SKM-1 (cell line): ENCODE results near the gene TTC19.
"Not testable (repeated sequence)": the region's sequence is repeated elsewhere in the genome, so short reads cannot be mapped to it uniquely, and the experiment has no call there.

Source experiments
- DNase-seq: peaks from one replicate; lab custom pipeline; 2025; ENCODE audit not compliant: unreplicated experiment; lab: John Stamatoyannopoulos, UW

Gene TTC19

GRCh38 chr17:15972497-15972951 lies 27.1 kb upstream of the TTC19 start:
- no peak for DNase-seq

GRCh38 chr17:15973016-15973415 lies 26.6 kb upstream of the TTC19 start:
- DNase-seq = no peak

- no peak for DNase-seq
Observed at GRCh38 chr17:15973834-15974233, 25.8 kb upstream of the TTC19 start.

- no peak for DNase-seq
Observed at GRCh38 chr17:15977894-15978293, 21.7 kb upstream of the TTC19 start.

GRCh38 chr17:15978606-15979005 lies 21.0 kb upstream of the TTC19 start:
- no peak for DNase-seq

DNA sequence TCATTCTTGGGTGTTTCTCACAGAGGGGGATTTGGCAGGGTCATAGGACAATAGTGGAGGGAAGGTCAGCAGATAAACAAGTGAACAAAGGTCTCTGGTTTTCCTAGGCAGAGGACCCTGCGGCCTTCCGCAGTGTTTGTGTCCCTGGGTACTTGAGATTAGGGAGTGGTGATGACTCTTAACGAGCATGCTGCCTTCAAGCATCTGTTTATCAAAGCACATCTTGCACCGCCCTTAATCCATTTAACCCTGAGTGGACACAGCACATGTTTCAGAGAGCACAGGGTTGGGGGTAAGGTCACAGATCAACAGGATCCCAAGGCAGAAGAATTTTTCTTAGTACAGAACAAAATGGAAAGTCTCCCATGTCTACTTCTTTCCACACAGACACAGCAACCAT lies 20.6 kb upstream of the TTC19 start:
- DNase-seq = not testable (repeated sequence)

- no peak for DNase-seq
Observed at GRCh38 chr17:15981208-15981607, 18.4 kb upstream of the TTC19 start.

DNA sequence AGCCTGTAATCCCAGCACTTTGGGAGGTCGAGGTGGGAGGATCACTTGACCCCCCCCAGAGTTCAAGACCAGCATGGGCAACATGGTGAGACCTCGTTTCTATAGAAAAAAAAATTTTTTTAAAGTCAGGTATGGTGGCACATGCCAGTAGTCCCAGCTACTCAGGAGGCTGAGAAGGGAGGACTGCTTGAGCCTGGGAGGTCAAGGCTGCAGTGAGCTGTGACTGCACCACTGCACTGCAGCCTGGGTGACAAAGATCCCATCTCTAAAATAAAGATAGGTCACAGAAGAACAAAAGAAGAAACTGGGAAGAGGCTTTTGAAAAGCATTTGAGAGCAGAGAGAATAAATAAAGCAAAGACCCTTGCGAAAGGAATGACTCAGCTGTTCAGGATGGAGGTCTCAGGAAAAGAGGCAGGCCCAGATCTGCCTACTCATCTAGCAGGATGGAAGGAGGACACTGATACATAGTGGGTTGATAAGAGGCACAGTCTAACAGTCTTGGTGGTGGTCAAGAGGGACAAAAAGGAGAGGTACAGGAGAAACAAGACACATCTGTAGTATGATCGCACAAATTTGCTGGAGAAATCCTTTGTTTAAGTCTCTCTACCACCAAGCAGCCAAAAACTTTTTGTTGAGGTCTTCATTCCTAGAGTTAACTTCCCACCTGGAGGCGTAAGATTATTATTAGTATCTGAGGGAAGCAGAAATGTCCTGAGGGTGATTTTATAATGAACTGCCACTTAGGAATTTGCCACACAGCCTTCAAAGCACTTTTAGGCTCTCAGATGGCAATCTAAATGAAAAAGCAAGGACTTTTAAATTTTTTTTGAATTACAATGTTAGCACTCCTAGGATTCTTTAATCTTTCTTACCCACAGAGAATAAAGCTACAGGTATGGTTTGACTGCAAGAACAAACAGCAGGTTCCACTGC lies 17.7 kb upstream of the TTC19 start:
- DNase-seq = no peak

GRCh38 chr17:15996322-15996721 lies 3.3 kb upstream of the TTC19 start:
- no peak for DNase-seq

GRCh38 chr17:15998031-15998562 lies 1.5 kb upstream of the TTC19 start:
- no peak for DNase-seq

- DNase-seq = no peak
Observed at GRCh38 chr17:15999974-16000827, 577 bp downstream of the TTC19 start.

DNA sequence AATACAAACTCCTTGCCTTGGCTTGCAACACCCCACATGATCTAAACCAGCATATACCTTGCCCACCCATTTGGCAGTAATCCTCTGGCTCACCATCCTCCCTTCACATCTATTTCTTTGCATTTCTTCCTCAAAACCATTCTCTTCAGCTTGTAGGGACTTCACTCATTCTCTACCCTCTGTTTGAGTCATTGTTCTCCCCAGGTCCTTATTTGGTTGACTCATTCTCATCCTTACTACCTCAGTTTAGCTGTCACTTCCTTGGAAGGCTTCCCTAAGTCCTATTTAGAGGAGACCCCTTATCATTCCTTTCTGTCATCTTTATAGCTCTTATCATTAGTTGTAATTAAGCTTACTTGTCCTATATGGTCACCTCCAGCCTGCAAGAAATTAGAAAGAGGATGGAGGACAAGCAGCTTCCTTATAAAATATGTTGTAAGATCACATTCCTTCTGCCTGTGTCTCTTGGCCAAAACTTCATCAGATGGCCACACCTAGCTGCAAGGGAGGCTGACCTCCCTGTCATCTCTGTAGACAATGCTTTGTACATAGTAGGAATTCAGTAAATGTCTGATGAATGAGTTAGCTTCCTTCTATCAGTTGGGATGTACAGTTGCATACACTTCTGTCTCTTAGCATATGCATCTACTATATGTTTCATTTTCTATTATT lies 1.7 kb downstream of the TTC19 start:
- DNase-seq = no peak

DNA sequence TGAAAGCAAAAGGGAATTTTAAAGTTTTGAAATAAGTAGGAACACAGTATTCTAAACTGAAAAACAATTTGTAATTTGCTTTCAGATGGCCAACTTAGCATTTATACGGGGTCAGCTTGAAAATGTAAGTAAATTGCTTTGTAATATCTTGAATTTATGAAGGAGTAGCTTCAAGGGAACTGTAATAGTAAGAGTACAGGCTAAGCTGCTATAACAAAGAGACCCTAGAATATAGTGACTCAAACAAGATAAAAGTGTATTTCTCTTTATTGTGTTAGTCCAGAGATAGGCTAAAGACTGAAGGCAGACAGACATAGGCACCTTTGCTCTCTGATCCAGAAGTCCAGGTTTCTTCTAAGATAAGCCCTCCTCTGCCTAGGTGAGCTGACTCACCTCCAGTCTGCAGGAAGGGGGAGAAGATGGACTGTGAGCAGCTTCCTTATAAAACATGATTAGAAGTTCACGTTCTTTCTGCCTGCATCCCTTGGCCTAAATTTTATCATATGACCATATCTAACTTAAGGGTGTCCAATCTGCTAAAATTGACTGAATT lies 3.2 kb downstream of the TTC19 start:
- DNase-seq = no peak

DNA sequence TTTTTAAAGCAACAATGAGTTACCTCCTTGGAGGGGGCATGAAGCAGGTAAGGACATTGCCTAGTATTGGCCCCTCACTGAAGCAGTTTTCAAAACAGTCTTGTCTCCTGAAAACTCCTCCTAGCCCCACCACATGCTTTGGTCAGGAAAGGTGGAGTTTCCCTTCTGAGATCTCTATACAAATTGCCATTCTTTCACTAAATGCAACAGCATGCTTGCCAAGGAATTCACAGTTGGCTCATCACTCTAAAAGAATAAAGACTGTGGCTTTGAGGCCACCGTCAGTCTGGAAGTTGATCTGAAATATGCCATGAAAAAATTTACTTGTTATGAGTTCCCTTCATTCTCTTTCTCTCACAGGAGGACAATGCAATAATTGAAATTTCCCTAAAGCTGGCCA lies 4.2 kb downstream of the TTC19 start:
- DNase-seq = no peak

- DNase-seq = no peak
Observed at GRCh38 chr17:16005636-16006035, 6.0 kb downstream of the TTC19 start.

DNA sequence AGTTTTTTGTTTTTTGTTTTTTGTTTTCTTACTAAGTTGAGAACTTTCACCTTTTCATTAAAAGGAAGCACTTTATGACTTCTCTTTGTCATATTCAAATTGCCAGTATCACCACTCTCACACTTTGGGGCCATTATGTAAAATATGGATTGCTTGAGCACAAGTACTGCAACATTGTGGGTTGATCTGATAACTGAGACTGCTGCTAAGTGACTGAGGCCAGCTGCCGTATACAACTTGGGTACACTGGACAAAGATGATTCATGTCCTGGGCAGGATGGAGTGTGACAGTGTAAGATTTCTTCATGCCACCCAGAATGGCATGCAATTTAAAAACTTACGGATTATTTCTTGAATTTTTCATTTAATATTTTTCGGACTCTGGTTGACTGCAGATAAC lies 7.8 kb downstream of the TTC19 start:
- DNase-seq = no peak

GRCh38 chr17:16013943-16014407 lies 14.4 kb downstream of the TTC19 start:
- DNase-seq = no peak

- DNase-seq = no peak
Observed at GRCh38 chr17:16019347-16019746, 19.7 kb downstream of the TTC19 start.

- no peak for DNase-seq
Observed at GRCh38 chr17:16023881-16024280, 24.3 kb downstream of the TTC19 start.

DNA sequence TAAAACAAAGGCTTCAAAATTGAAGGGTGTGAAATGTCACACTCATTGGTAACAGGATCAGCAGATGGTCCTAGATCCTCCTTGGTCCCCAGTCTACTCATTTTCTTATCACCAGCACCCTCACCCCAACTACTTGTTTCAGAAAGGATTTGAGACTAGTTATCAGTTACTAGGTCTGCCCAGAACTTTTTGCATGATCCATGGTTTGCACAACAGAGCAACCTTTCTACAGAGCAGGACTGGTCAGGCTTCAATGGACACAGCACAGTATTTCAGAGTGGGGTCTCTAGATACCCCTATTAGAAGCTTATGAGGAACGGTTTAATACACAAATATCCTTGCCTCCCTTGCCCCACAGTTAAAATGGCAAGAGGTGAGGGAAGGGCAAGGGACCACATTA lies 25.6 kb downstream of the TTC19 start:
- DNase-seq = no peak

DNA sequence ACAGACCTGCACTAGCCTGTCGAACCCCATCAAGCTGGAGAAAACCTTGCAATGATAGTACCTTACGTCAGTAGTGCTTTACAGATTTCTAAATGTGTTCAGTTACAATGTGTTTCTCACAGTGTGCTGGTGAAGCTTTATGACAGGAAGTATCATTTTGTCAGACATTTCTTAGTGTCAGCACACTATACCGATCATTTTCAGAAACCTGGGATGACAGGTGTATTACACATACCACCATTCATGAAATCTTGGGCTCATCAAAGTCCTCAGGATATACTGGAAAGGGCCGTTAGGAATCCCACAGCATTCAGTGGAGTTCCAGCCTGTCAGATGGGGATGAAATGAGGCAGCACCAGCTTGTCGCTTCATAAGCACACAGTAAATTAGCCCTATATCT lies 27.3 kb downstream of the TTC19 start:
- no peak for DNase-seq
